Ectodermal cell (in vitro differentiated cells): Measurements from ENCODE around the gene NRARP.

Source experiments
- H3K27ac ChIP-seq: 2 replicates; pipeline ENCODE4 v1.7.0; 2013; ENCODE audit warnings: mild to moderate bottlenecking, low read depth, low read length; ENCODE audit not compliant: insufficient read depth, poor library complexity, severe bottlenecking
- H3K27me3 ChIP-seq: 2 replicates; pipeline ENCODE4 v1.7.0; 2013; ENCODE audit warnings: mild to moderate bottlenecking, low read length; ENCODE audit not compliant: insufficient read depth, control insufficient read depth, poor library complexity, severe bottlenecking
- H3K36me3 ChIP-seq: one replicate; pipeline ENCODE4 v1.7.0; 2013; ENCODE audit warnings: low read length; ENCODE audit not compliant: control insufficient read depth, insufficient read depth
- H3K4me1 ChIP-seq: one replicate; pipeline ENCODE4 v1.7.0; 2013; ENCODE audit warnings: low read length; ENCODE audit not compliant: control insufficient read depth, insufficient read depth
- H3K4me3 ChIP-seq: 2 replicates; pipeline ENCODE4 v1.7.0; 2013; ENCODE audit warnings: low read depth, low read length, control low read depth; ENCODE audit not compliant: insufficient read depth
- H3K9me3 ChIP-seq: 2 replicates; pipeline ENCODE4 v1.7.0; 2013; ENCODE audit warnings: mild to moderate bottlenecking, low read length, moderate library complexity; ENCODE audit not compliant: control insufficient read depth
- WGBS, 2 experiments: methylation state at CpG; one replicate each; pipeline ENCODE4 v1.1.7; 2013; ENCODE audit warnings: missing lambda C conversion rate in 2 of 2; 5-methylcytosine and 5-hydroxymethylcytosine counted together

Gene NRARP

DNA sequence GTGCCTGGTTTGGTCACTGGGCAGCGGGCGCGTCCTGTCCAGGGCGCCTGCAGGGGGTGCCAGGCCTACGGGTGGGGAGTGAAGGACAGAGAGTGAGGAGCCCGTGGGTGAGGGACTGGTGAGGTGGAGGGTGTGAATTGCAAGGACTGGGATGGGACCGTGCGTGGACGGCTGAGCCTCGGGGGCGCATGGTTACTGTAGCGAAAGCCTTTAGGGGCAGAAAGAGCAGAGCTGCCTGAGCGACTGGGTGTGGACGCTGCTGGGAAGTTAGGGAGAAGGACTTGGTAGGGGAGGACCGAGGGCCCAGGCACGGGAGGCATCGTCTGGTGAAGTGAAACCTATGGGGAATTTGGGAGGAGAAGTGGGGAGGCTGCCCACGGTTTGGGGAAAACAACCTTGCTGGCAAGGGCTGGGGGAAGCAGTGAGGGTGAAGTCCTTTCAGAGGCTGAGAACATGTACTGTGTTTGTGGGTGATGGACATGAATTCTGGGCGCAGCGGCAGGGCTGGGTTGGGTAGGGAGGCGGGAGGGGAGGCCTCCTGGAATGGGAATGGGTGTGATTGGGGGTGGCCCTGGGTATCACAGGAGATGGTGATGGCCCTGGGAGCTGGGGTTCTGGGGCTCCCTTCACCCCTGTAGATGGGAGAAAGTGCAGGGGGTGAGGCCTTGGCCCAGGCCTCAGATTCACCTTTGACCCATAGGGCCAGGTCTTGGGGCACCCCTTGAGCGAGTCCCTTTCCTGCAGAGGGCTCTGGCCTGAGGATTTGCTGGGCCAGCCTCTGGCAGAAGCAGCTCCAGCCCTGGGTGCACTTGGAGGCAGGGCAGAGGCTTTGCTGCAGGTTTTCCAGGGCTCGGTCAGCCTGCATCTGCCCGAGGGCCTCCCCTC lies 26.2 kb downstream of the NRARP start:
- no peak overlapping the region for H3K27ac ChIP-seq
- peaks cover 19% of the 10 kb centered on the region for H3K27me3 ChIP-seq
- H3K4me3 ChIP-seq, result no peak overlapping the region
- H3K9me3 ChIP-seq, result no peaks in the 10 kb centered on the region
- H3K4me1 ChIP-seq, result peaks cover 25% of the 10 kb centered on the region
- WGBS, 2 experiments, result 90 to 91% methylated on average over 24 of the region's 24 CpGs
- no peaks in the 10 kb centered on the region for H3K36me3 ChIP-seq

DNA sequence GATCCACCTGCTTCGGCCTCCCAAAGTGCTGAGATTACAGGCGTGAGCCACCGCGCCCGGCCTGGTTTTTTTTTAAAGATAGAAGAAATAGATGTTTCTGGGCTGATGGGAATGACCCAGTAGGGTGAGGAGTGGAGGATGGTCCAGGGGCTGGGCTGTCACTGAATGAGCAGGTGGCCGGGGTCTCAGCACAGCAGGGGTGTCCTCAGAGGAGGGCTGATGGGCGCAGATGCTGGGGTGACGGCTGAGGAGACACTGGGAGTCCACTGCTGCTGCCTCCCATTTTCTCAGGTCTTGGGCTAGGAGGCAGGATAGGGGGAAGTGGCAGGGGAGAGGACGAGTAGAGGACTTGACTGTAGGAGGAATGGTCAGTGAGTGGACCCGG lies 26.9 kb downstream of the NRARP start:
- no peaks in the 10 kb centered on the region for H3K36me3 ChIP-seq
- WGBS, 2 experiments, result 92 to 93% methylated on average over 10 of the region's 10 CpGs

DNA sequence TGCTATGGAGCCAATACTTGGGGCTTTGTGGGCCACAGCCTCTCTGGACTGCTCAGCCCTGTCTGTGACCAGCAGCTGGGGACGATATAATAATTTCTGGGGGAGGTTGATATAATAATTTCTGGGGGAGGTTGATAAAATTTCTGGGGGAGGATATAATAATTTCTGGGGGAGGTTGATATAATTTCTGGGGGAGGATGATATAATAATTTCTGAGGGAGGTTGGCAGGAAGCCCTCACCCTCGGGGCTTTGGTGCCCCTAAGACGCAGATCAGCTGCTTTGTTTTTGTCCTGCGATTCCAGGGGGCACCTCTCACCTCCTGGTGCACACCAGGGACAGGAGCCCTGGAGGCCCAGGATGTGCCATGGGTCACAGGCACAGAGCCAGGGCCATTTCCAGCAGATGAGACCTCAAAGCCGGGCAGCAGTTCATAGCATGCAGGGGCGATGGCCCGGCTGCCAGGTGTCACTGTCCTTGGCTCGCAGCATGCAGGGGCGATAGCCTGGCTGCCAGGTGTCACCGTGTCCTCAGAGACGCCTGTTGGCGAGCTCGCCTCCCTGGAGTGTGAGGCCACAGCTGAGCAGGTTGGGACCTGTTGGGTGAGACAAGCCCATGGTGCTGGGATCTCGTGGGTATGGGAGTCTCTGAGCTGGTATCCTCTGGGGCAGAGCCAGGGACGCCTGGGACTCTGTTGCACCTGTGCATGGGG lies 28.3 kb downstream of the NRARP start:
- peaks cover 25% of the 10 kb centered on the region for H3K4me1 ChIP-seq
- peaks cover 15% of the 10 kb centered on the region for H3K27me3 ChIP-seq
- H3K4me3 ChIP-seq, result no peak overlapping the region
- peaks cover 2% of the 10 kb centered on the region for H3K36me3 ChIP-seq
- 89% methylated on average over 15 of the region's 15 CpGs for WGBS, 2 experiments
- no peak overlapping the region for H3K27ac ChIP-seq
- H3K9me3 ChIP-seq, result no peaks in the 10 kb centered on the region

More for the DNA sequence above, 26.9 kb downstream of the NRARP start:
- no peak overlapping the region for H3K27ac ChIP-seq
- H3K4me1 ChIP-seq, result peaks cover 25% of the 10 kb centered on the region
- no peaks in the 10 kb centered on the region for H3K9me3 ChIP-seq
- H3K4me3 ChIP-seq, result no peak overlapping the region
- H3K27me3 ChIP-seq, result peaks cover 19% of the 10 kb centered on the region

GRCh38 chr9:137273095-137273490 lies 29.0 kb downstream of the NRARP start:
- Histone ChIP-seq H3K27ac (no peak overlapping the region), H3K27me3 (peaks cover 9% of the 10 kb centered on the region), H3K4me3 (no peak overlapping the region), H3K36me3 (peaks cover 7% of the 10 kb centered on the region), H3K9me3 (no peaks in the 10 kb centered on the region), H3K4me1 (peaks cover 25% of the 10 kb centered on the region)
- WGBS, 2 experiments, result 87 to 90% methylated on average over 13 of the region's 13 CpGs

- WGBS, 2 experiments, result 91 to 92% methylated on average over 39 of the region's 39 CpGs
- no peak overlapping the region for H3K27ac ChIP-seq
- no peaks in the 10 kb centered on the region for H3K9me3 ChIP-seq
Measured at GRCh38 chr9:137272241-137273094, 29.6 kb downstream of the NRARP start.

DNA sequence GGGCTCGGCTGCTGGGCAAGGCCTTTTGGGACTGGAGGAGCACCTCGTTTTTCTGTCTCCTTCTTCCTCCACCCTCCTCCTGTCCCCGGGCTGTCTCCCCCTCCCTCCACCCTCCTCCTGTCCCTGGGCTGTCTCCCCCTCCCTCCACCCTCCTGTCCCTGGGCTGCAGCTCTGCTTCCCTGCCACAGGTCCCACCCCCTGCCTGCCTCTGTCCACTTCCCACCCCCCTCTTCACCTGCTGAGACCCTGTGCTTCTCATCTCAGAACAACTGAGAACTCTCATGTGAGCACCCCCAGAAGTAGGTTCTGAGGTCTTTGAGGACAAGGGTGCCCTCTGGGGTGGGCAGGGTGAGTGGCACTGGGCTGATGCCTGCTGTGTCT lies 30.4 kb downstream of the NRARP start:
- 74 to 79% methylated on average over 3 of the region's 3 CpGs for WGBS, 2 experiments
- no peak overlapping the region for H3K27ac ChIP-seq
- peaks cover 11% of the 10 kb centered on the region for H3K36me3 ChIP-seq
- H3K9me3 ChIP-seq, result no peaks in the 10 kb centered on the region
- no peak overlapping the region for H3K4me3 ChIP-seq
- H3K4me1 ChIP-seq, result peaks cover 12% of the 10 kb centered on the region
- H3K27me3 ChIP-seq, result no peaks in the 10 kb centered on the region

More at GRCh38 chr9:137272241-137273094, 29.6 kb downstream of the NRARP start:
- Histone ChIP-seq H3K4me1 (peaks cover 20% of the 10 kb centered on the region), H3K27me3 (peaks cover 2% of the 10 kb centered on the region), H3K36me3 (peaks cover 9% of the 10 kb centered on the region), H3K4me3 (no peak overlapping the region)

DNA sequence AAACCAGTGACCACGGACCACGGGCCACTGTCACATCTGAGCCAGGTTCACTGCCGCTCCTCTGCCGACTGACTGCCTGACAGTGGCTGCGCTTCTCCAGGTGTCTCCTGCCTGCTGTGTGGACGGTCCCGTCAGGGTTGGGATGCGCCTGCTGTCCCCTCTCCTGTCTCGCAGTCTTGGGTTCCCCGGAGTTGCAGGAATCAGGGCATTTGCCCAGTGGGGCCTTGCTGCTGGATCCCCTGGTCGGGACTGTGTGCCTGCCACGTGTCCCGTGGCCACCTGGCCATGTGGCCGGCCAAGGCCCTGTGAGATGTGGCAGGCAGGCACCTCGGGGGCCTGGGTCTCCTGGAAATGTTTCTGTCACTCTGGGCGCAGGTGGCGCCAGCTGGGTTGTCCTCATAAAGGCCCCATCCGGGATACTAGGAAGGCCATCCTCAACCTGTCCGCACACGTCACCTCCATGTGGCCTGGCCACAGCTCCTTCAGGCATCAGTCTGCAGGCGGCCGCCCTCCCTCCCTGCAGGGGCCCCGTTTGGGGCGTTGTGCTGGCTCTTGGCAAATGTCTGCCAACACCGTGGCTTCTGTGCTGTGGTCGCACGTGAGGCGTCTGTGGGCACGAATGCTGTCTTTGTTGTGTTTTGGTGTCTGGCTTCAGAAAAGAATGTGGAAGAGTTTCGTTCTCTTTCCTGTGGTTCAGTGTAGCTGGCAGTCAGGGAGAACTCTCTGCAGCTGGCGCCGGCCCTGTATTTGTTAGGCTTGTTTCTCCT lies 31.0 kb downstream of the NRARP start:
- WGBS, 2 experiments, result 94 to 95% methylated on average over 32 of the region's 32 CpGs
- Histone ChIP-seq H3K27me3 (no peaks in the 10 kb centered on the region), H3K36me3 (peaks cover 15% of the 10 kb centered on the region), H3K9me3 (no peaks in the 10 kb centered on the region), H3K27ac (no peak overlapping the region), H3K4me1 (peaks cover 7% of the 10 kb centered on the region), H3K4me3 (no peak overlapping the region)

DNA sequence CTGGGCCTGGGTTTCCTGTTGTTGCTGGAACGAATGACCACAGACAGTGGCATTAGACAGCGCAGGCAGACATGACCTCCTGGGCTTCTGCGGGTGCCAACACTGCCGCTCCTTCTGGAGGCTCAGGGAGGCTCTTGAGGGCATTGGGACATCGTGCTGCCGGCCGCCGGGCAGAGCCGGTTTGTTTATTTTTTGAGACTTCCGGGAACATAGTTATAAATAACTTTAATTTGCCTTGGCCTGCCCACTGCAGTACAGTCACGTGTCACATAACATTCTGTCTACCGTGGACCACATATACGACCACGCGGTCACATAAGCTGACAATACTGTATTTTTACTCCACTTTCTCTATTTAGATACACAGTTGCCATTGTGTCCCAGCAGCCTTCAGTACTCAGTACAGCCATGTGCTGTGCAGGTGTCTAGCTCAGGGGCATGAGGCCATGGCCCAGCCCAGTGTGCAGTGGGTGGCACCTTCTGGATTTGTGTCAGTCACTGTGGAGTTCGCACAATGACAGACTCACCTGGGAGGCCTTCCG lies 32.8 kb downstream of the NRARP start:
- Histone ChIP-seq H3K27ac (no peak overlapping the region), H3K36me3 (peaks cover 23% of the 10 kb centered on the region), H3K9me3 (no peaks in the 10 kb centered on the region), H3K4me3 (no peak overlapping the region), H3K27me3 (no peaks in the 10 kb centered on the region), H3K4me1 (no peaks in the 10 kb centered on the region)
- 96 to 97% methylated on average over 17 of the region's 17 CpGs for WGBS, 2 experiments

GRCh38 chr9:137268538-137269201 lies 33.4 kb downstream of the NRARP start:
- no peaks in the 10 kb centered on the region for H3K4me1 ChIP-seq
- 91% methylated on average over 19 of the region's 19 CpGs for WGBS, 2 experiments
- H3K4me3 ChIP-seq, result no peak overlapping the region
- H3K27ac ChIP-seq, result no peak overlapping the region
- H3K36me3 ChIP-seq, result peaks cover 26% of the 10 kb centered on the region
- H3K9me3 ChIP-seq, result no peaks in the 10 kb centered on the region
- H3K27me3 ChIP-seq, result no peaks in the 10 kb centered on the region
